ENCODE results near the gene FCSK. TPM values are rescaled to one million over a fixed set of nuclear protein-coding genes. Genes with fewer than 3 reads are reported as not detected.

The FCSK gene
- total RNA-seq = 4.9 and 8.5 TPM in 2 replicates

GRCh38 chr16:70454222-70455034 lies at the start of gene FCSK:
Gene FCSK, plus strand, starts transcription at chr16:70454595. Its CDS starts 8,596 bp downstream, at chr16:70463191.

GRCh38 chr16:70438969-70439862 lies 15.2 kb upstream of the FCSK start, which contains the start of gene ST3GAL2:
Gene ST3GAL2, minus strand, starts transcription at chr16:70439100. Its CDS starts 40,570 bp downstream, at chr16:70398530.

DNA sequence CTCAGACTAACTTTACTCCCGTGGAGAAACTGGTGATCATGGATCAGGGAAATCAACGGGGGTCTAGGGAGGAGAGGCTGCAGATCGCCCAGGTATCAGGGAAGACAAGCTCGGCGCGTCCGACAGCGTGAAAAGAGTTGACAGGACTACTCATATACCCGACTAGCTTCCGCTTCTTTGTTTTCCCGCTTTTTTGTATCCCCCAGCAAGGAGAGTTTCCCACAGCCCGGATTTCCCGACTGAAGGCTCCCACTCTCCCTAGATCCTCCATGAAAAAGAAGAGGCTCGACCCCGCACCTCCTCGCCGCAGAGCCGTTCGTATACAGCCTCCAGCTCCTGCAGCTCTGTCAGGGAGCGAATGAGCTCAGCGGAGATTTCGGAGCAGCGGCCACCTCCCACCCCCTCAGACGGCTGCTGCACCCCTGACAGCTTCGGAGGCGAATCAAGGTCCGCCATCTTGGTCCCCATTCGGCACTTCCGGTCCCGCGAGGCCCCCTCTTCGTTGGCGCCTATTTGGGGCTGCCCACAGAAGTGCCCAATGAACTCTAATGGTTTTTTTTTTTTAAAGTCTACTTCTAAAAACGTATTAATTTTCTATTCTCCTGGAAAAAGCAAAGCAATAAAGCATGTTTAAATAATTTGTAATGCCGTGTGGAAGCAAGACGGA lies 68.8 kb downstream of the FCSK start, which contains the start of gene COG4:
Gene COG4 (minus strand): TSS at position 479 of the 667 bp plus-strand sequence. CDS start 11 bp downstream, at position 468.

DNA sequence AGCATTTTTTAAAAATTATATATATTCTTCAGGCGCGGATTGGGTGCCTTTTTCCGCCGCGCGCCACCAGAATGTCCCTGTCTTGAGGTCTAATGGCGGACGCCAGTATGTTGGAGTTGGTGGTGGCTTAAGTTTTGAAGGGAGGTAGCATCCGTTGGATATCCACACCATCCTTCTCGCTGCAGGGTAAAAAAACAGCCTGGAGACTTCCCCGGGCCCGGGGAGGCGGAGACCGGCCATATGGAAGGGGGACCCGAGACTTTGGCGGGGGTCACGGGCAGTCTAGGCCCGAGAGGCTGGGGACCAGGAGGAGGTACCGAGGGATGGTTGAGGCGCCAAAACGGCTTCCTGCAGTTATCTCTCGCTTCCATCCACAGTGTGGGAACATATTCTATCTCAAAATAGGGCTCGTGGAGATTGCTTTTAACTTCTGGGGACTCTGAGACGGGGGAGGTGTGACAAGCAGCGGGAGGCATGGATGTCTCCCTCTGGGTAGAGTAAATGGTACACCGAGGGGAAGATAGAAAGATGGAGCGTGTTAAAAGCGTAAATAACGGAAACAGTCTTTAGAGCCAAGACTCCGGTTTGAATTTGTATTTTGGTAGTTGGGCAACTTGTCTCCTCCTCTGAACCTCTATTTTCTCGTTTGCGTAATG lies 69.5 kb downstream of the FCSK start, which contains the start of gene SF3B3:
Gene SF3B3 (plus strand): TSS at position 74 of the 656 bp plus-strand sequence. CDS start 2,841 bp downstream, outside the sequence.

Other genes starting within 250 kb of the FCSK start
- gene EXOSC6, start 202.7 kb upstream of the FCSK start, total RNA-seq = 14.1 and 16.8 TPM in 2 replicates
- gene AARS1, start 165.1 kb upstream of the FCSK start, total RNA-seq = 103 and 104 TPM in 2 replicates
- 17.3 and 33.0 TPM in 2 replicates for gene DDX19B, start 155.4 kb upstream of the FCSK start, total RNA-seq
- gene DDX19A, start 107.7 kb upstream of the FCSK start, total RNA-seq = 58.0 and 62.2 TPM in 2 replicates
- gene ST3GAL2, start 15.5 kb upstream of the FCSK start, total RNA-seq = 18.3 and 23.8 TPM in 2 replicates
- 36.0 and 49.2 TPM in 2 replicates for gene COG4, start 69.0 kb downstream of the FCSK start, total RNA-seq
- 107 and 126 TPM in 2 replicates for gene SF3B3, start 69.2 kb downstream of the FCSK start, total RNA-seq
- gene IL34, start 192.0 kb downstream of the FCSK start, total RNA-seq = 0.78 and 4.9 TPM in 2 replicates
- 22.6 and 23.4 TPM in 2 replicates for gene MTSS2, start 231.5 kb downstream of the FCSK start, total RNA-seq